IMR-90 (cell line): ENCODE results near the gene ERMP1. TPM values are rescaled to one million over a fixed set of nuclear protein-coding genes. Genes with fewer than 3 reads are reported as not detected.

Experiments
- ATAC-seq: fragments of 200-7000 bp; cut with Tn5 transposase; 2 replicates; pipeline ENCODE4 v1.9.1; 2020; ENCODE audit warnings: low read depth, mild to moderate bottlenecking, moderate library complexity
- BruUV-seq: library from RNA; stranded (reverse); fragments of 400-500 nt; replicated peaks from 2 replicates; lab custom pipeline; 2021; lab: Mats Ljungman, UMichigan
- CTCF ChIA-PET: fragments of 300-600 bp; formaldehyde crosslinking; extraction: SDS; loops from one replicate; lab custom pipeline; 2021; ENCODE audit warnings: antibody characterized with exemption; lab: Yijun Ruan, JAX
- POLR2A ChIA-PET: fragments of 300-600 bp; sonication (Branson Sonifier 250); formaldehyde crosslinking; loops from one replicate; lab custom pipeline; 2022; ENCODE audit warnings: antibody characterized with exemption; ENCODE audit not compliant: unreplicated experiment; lab: Charles Lee
- DNase-seq: peaks from one replicate; pipeline ENCODE4 v3.0.0; 2013
- H2AFZ ChIP-seq: replicated peaks from 2 replicates; pipeline ENCODE3; 2013; ENCODE audit warnings: low read length, mild to moderate bottlenecking; ENCODE audit not compliant: poor library complexity
- H2AK5ac ChIP-seq: 2 replicates; pipeline ENCODE4 v1.6.1; 2013; ENCODE audit warnings: low read depth, low read length, inconsistent platforms
- H2AK9ac ChIP-seq: replicated peaks from 2 replicates; pipeline ENCODE3; 2013; ENCODE audit warnings: mild to moderate bottlenecking, low read depth, low read length, moderate library complexity; ENCODE audit not compliant: poor library complexity
- H2BK120ac ChIP-seq: 2 replicates; pipeline ENCODE4 v1.6.1; 2013; ENCODE audit warnings: low read depth, low read length, inconsistent platforms
- H2BK15ac ChIP-seq: 3 replicates; pipeline ENCODE4 v1.6.1; 2013; ENCODE audit warnings: low read depth, low read length, inconsistent platforms
- H2BK20ac ChIP-seq: 2 replicates; pipeline ENCODE4 v1.6.1; 2013; ENCODE audit warnings: low read depth, mild to moderate bottlenecking, inconsistent platforms, low read length, moderate library complexity
- H2BK5ac ChIP-seq: 2 replicates; pipeline ENCODE4 v1.6.1; 2013; ENCODE audit warnings: mild to moderate bottlenecking, low read depth, low read length, inconsistent platforms; ENCODE audit not compliant: poor library complexity, severe bottlenecking
- H3K14ac ChIP-seq: replicated peaks from 2 replicates; pipeline ENCODE4 v1.6.1; 2013; ENCODE audit warnings: low read depth, low read length, inconsistent platforms
- H3K18ac ChIP-seq: 2 replicates; pipeline ENCODE4 v1.6.1; 2013; ENCODE audit warnings: low read depth, low read length, control low read depth
- H3K23ac ChIP-seq: 2 replicates; pipeline ENCODE4 v1.6.1; 2013; ENCODE audit warnings: low read depth, low read length, inconsistent platforms
- H3K27ac ChIP-seq: 2 replicates; pipeline ENCODE4 v1.5.1; 2013; ENCODE audit warnings: mild to moderate bottlenecking, control low read depth, low read length; ENCODE audit not compliant: insufficient read depth
- H3K27me3 ChIP-seq: 2 replicates; pipeline ENCODE4 v1.6.1; 2013; ENCODE audit warnings: low read length; ENCODE audit not compliant: control insufficient read depth, insufficient read depth
- H3K36me3 ChIP-seq: 2 replicates; pipeline ENCODE4 v1.6.1; 2013; ENCODE audit warnings: low read length, mixed read lengths; ENCODE audit not compliant: control insufficient read depth, insufficient read depth
- H3K4ac ChIP-seq: 2 replicates; pipeline ENCODE4 v1.6.1; 2013; ENCODE audit warnings: low read depth, low read length, inconsistent platforms
- H3K4me1 ChIP-seq: 2 replicates; pipeline ENCODE4 v1.6.1; 2013; ENCODE audit warnings: low read length, mixed read lengths; ENCODE audit not compliant: control insufficient read depth, insufficient read depth
- H3K4me2 ChIP-seq: 2 replicates; pipeline ENCODE4 v1.6.1; 2013; ENCODE audit warnings: low read depth, mild to moderate bottlenecking, control low read depth, low read length, moderate library complexity
- H3K4me3 ChIP-seq: 2 replicates; pipeline ENCODE4 v1.5.1; 2013; ENCODE audit warnings: low read depth, mild to moderate bottlenecking, control low read depth, low read length, moderate library complexity; ENCODE audit not compliant: insufficient read depth
- H3K56ac ChIP-seq: 2 replicates; pipeline ENCODE4 v1.6.1; 2013; ENCODE audit warnings: low read length, inconsistent platforms; ENCODE audit not compliant: insufficient read depth; ENCODE audit errors: extremely low read depth
- H3K79me1 ChIP-seq, 2 experiments: 2 replicates each; pipeline ENCODE4 v1.6.1; 2013; ENCODE audit warnings: low read length in 2 of 2, inconsistent platforms in 1 of 2, low read depth in 1 of 2
- H3K9ac ChIP-seq: 2 replicates; pipeline ENCODE4 v1.6.1; 2013; ENCODE audit warnings: low read depth, low read length, control low read depth
- H3K9me1 ChIP-seq: 2 replicates; pipeline ENCODE4 v1.6.1; 2013; ENCODE audit warnings: low read length, inconsistent platforms; ENCODE audit not compliant: insufficient read depth
- H3K9me3 ChIP-seq: 2 replicates; pipeline ENCODE4 v1.6.1; 2013; ENCODE audit warnings: low read length; ENCODE audit not compliant: control insufficient read depth, insufficient read depth
- H4K20me1 ChIP-seq: 2 replicates; pipeline ENCODE4 v1.6.1; 2013; ENCODE audit warnings: low read length, inconsistent platforms; ENCODE audit not compliant: insufficient read depth
- H4K5ac ChIP-seq: 2 replicates; pipeline ENCODE4 v1.6.1; 2013; ENCODE audit warnings: mild to moderate bottlenecking, low read depth, low read length, control low read depth
- H4K8ac ChIP-seq, 2 experiments: 2 replicates each; pipeline ENCODE4 v1.6.1; 2013; ENCODE audit warnings: low read depth in 2 of 2, low read length in 2 of 2, control low read depth in 1 of 2, inconsistent platforms in 1 of 2
- H4K91ac ChIP-seq: 2 replicates; pipeline ENCODE4 v1.6.1; 2013; ENCODE audit warnings: low read depth, low read length, inconsistent platforms; ENCODE audit not compliant: insufficient read depth
- BHLHE40 ChIP-seq: fragments of 150-350 bp; IDR thresholded peaks from 2 replicates; pipeline ENCODE4 v1.6.1; 2016; ENCODE audit warnings: mild to moderate bottlenecking, low read depth, low read length
- CEBPB ChIP-seq: IDR thresholded peaks from 2 replicates; pipeline ENCODE4 v1.6.1; 2012; ENCODE audit warnings: low read depth, low read length, improper control_type of control experiment
- CHD1 ChIP-seq: IDR thresholded peaks from 2 replicates; pipeline ENCODE4 v1.6.1; 2012; ENCODE audit warnings: low read depth, low read length, improper control_type of control experiment
- CTCF ChIP-seq: conservative IDR thresholded peaks from 2 replicates; pipeline ENCODE4 v1.5.1; 2012; ENCODE audit warnings: mild to moderate bottlenecking, low read depth, low read length, improper control_type of control experiment
- FOS ChIP-seq: fragments of 150-350 bp; IDR thresholded peaks from 2 replicates; pipeline ENCODE4 v1.6.1; 2016; ENCODE audit warnings: low read depth, low read length
- MAFK ChIP-seq: IDR thresholded peaks from 2 replicates; pipeline ENCODE4 v1.6.1; 2012; ENCODE audit warnings: low read depth, low read length, improper control_type of control experiment
- MAZ ChIP-seq: IDR thresholded peaks from 2 replicates; pipeline ENCODE4 v1.6.1; 2012; ENCODE audit warnings: low read depth, mild to moderate bottlenecking, low read length, improper control_type of control experiment, moderate library complexity, borderline replicate concordance
- MXI1 ChIP-seq: IDR thresholded peaks from 2 replicates; pipeline ENCODE4 v1.6.1; 2012; ENCODE audit warnings: low read depth, mild to moderate bottlenecking, low read length, moderate library complexity, borderline replicate concordance
- NFE2L2 ChIP-seq: fragments of 150-350 bp; IDR thresholded peaks from 2 replicates; pipeline ENCODE4 v1.6.1; 2016; ENCODE audit warnings: low read depth, mild to moderate bottlenecking, low read length
- POLR2A ChIP-seq: IDR thresholded peaks from 2 replicates; pipeline ENCODE4 v1.6.1; 2012; ENCODE audit warnings: mild to moderate bottlenecking, low read depth, low read length
- RAD21 ChIP-seq: IDR thresholded peaks from 2 replicates; pipeline ENCODE4 v1.6.1; 2012; ENCODE audit warnings: low read length, improper control_type of control experiment
- RCOR1 ChIP-seq: IDR thresholded peaks from 2 replicates; pipeline ENCODE4 v1.6.1; 2012; ENCODE audit warnings: mild to moderate bottlenecking, low read length, improper control_type of control experiment; ENCODE audit not compliant: insufficient replicate concordance
- RFX5 ChIP-seq: IDR thresholded peaks from 2 replicates; pipeline ENCODE4 v1.8.0; 2012; ENCODE audit warnings: low read depth, mild to moderate bottlenecking, low read length, moderate library complexity
- SMC3 ChIP-seq: fragments of 150-350 bp; IDR thresholded peaks from 2 replicates; pipeline ENCODE4 v1.6.1; 2016; ENCODE audit warnings: low read depth, mild to moderate bottlenecking, antibody characterized with exemption, low read length, moderate library complexity
- USF2 ChIP-seq: fragments of 150-350 bp; IDR thresholded peaks from 2 replicates; pipeline ENCODE4 v1.6.1; 2017; ENCODE audit warnings: mild to moderate bottlenecking, antibody characterized with exemption, low read length, low read depth
- WGBS, 2 experiments: methylation state at CpG; one replicate each; pipeline versions ENCODE4 v1.1.5 to v1.1.7; 2013; ENCODE audit warnings: missing lambda C conversion rate in 2 of 2; ENCODE audit not compliant: insufficient read length in 1 of 2; ENCODE audit errors: extremely low coverage in 2 of 2; 5-methylcytosine and 5-hydroxymethylcytosine counted together
- dilution Hi-C: fragments of 300-500 bp; cut with HindIII; formaldehyde crosslinking; loops from one replicate; pipeline ENCODE4 v1.14.3; 2018; ENCODE audit warnings: low sequenced_read_pairs; ENCODE audit not compliant: unreplicated experiment
- in situ Hi-C: fragments of 300-500 bp; cut with MboI; formaldehyde crosslinking; loops from 3 replicates; pipeline ENCODE4 v1.14.3; 2019; ENCODE audit warnings: low sequenced_read_pairs, inconsistent platforms, mixed read lengths
- intact Hi-C: fragments of 100-400 bp; cut with micrococcal nuclease; formaldehyde crosslinking; loops from 2 replicates; pipeline ENCODE4 v1.10.0; 2022
- polyA plus RNA-seq, 3 experiments: library from polyadenylated mRNA; depleted of rRNA; stranded (reverse); fragments of >200 nt; gene quantifications; 2 replicates each; pipeline ENCODE4 v1.2.3, GENCODE V29; 2012; ENCODE audit warnings: low replicate concordance in 1 of 3
- total RNA-seq: library from RNA; depleted of rRNA; stranded (reverse); fragments of >200 nt; gene quantifications from 2 replicates; pipeline ENCODE4 v1.2.3, GENCODE V29; 2012

ERMP1 gene
- total and polyA plus RNA-seq, 2 of the 4 experiments (the other 2 are of a cell fraction) = 2.2 to 4.7 TPM

- Histone ChIP-seq H2BK15ac (no peak overlapping the region), H3K18ac (no peak overlapping the region), H3K4me2 (no peak overlapping the region), H3K14ac (no peak overlapping the region), H4K5ac (no peak overlapping the region), H3K4me1 (no peaks in the 10 kb centered on the region), H4K91ac (no peak overlapping the region), H3K9me3 (no peaks in the 10 kb centered on the region), H2BK120ac (no peak overlapping the region), H2AK9ac (no peak overlapping the region), H3K27ac (no peak overlapping the region), H2BK20ac (no peak overlapping the region), H4K8ac (no peak overlapping the region), H3K36me3 (no peaks in the 10 kb centered on the region), H3K56ac (no peak overlapping the region), H3K4ac (no peak overlapping the region), H2BK5ac (no peak overlapping the region), H3K9ac (no peak overlapping the region), H3K4me3 (no peak overlapping the region), H3K79me1 (no peaks in the 10 kb centered on the region), H4K20me1 (no peaks in the 10 kb centered on the region), H2AFZ (no peak overlapping the region), H3K9me1 (no peaks in the 10 kb centered on the region), H2AK5ac (no peak overlapping the region), H3K23ac (no peak overlapping the region), H3K27me3 (no peaks in the 10 kb centered on the region)
- DNase-seq (no peak), ATAC-seq (no peak)
- intact Hi-C loops (no loop called here), dilution Hi-C loops (no loop called here), in situ Hi-C loops (no loop called here)
- ChIA-PET CTCF (no interaction called here), POLR2A (no interaction called here)
- TF ChIP-seq FOS (no peak), BHLHE40 (no peak), SMC3 (no peak), MAZ (no peak), NFE2L2 (no peak), RCOR1 (no peak), CEBPB (no peak), MAFK (no peak), CTCF (no peak), RAD21 (no peak), POLR2A (no peak), RFX5 (no peak), USF2 (no peak), MXI1 (no peak), CHD1 (no peak)
- no CpG with 5 or more reads among the region's 5 CpGs for WGBS, 2 experiments
- no TSS peak for BruUV-seq
Measured at GRCh38 chr9:5873439-5873838, 40.5 kb upstream of the ERMP1 start.
